Measurements from ENCODE around the gene AP3S2. TPM values are rescaled to one million over a fixed set of nuclear protein-coding genes. Genes with fewer than 3 reads are reported as not detected.

Gene AP3S2
- total and polyA plus RNA-seq, 2 experiments from 2014 or later = 9.4 to 93.3 TPM

- TF ChIP-seq CTCF (conservative IDR thresholded peaks at IDR 0.05; ENCODE audit: low read depth in 2 of 2) (no peak), POLR2AphosphoS5 (IDR thresholded peaks at IDR 0.05; ENCODE audit: low read depth) (no peak), ZNF114 (CRISPR knock-in tag; IDR thresholded peaks at IDR 0.05) (no peak), NANOG (IDR thresholded peaks at IDR 0.05; ENCODE audit: borderline replicate concordance) (no peak)
Observed at GRCh38 chr15:89898146-89898545, 4.4 kb upstream of the AP3S2 start (continued).

- Mint-ChIP-seq H3K9me3 (peaks cover 2% of the 10 kb centered on the region; the same call in 1 of the 3 replicates), H3K4me1 (peaks cover under 1% of the 10 kb centered on the region; the same call in 2 of the 3 replicates), H3K36me3 (ENCODE audit: low read depth) (peaks cover 11% of the 10 kb centered on the region; the same call in 2 of the 3 replicates), H3K27ac (no peak overlapping the region), H3K27me3 (ENCODE audit: insufficient read depth, low read depth, poor library complexity) (peaks cover 5% of the 10 kb centered on the region), H3K4me3 (peak overlapping the region; percentile 98)
- Histone ChIP-seq H3K27me3 (ENCODE audit: insufficient read depth) (no peaks in the 10 kb centered on the region), H2AFZ (no peak overlapping the region), H3K27ac (ENCODE audit: low read depth) (peak overlapping the region; percentile 95; the same call in 1 of the 2 replicates), H3K36me3 (ENCODE audit: insufficient read depth) (no peaks in the 10 kb centered on the region), H3F3A (replicated peaks; ENCODE audit: low read depth) (no peaks in the 10 kb centered on the region), H3K79me2 (replicated peaks; ENCODE audit: insufficient read depth) (peaks cover 35% of the 10 kb centered on the region), H3K4me3 (peak overlapping the region; percentile 96), H3K4me2 (peak overlapping the region; percentile 96), H3K9me2 (ENCODE audit: insufficient read depth) (no peaks in the 10 kb centered on the region), H4K20me1 (replicated peaks; ENCODE audit: insufficient read depth) (peaks cover 10% of the 10 kb centered on the region), H3K4me1 (ENCODE audit: insufficient read depth) (0 out of 2 replicates have a peak, but pooled peaks cover 6% of the 10 kb centered on the region)
- TF ChIP-seq ETS1 (IDR thresholded peaks at IDR 0.05) (no peak), ZNF114 (CRISPR knock-in tag; IDR thresholded peaks at IDR 0.05) (no peak), ZNF462 (CRISPR knock-in tag; IDR thresholded peaks at IDR 0.05) (no peak), EZH2 (IDR thresholded peaks at IDR 0.05; ENCODE audit: low read depth, unreplicated experiment) (no peak), CREB1 (CRISPR knock-in tag; IDR thresholded peaks at IDR 0.05; ENCODE audit: low read depth) (no peak), JUNB (IDR thresholded peaks at IDR 0.05; ENCODE audit: unreplicated experiment) (no peak)
- DNase-seq (ENCODE audit: low spot score) = no peak
- no peak for ATAC-seq
Observed at GRCh38 chr15:89893027-89893426, 767 bp downstream of the AP3S2 start.

Measured in GM23338 (cell line).